Epithelial cell of esophagus (primary cell): Measurements from ENCODE around the gene SOSTDC1.
"Not testable (repeated sequence)": the region's sequence is repeated elsewhere in the genome, so short reads cannot be mapped to it uniquely, and the experiment has no call there.

Experiments used
- DNase-seq: peaks from one replicate; pipeline ENCODE4 v3.0.0; 2010; ENCODE audit warnings: low read depth
- H3K4me3 ChIP-seq: 2 replicates; pipeline ENCODE4 v1.5.1; 2011; ENCODE audit warnings: mild to moderate bottlenecking, low read length, control low read depth
- CTCF ChIP-seq: IDR thresholded peaks from 2 replicates; pipeline ENCODE4 v1.5.1; 2011; ENCODE audit warnings: low read depth, mild to moderate bottlenecking, low read length, control low read depth, inconsistent platforms; ENCODE audit not compliant: insufficient read depth; ENCODE audit errors: missing control alignments

The SOSTDC1 gene

GRCh38 chr7:16463520-16463919 is 2.0 kb downstream of the SOSTDC1 start:
- H3K4me3 ChIP-seq = no peak overlapping the region
- TF ChIP-seq CTCF = no peak
- DNase-seq = no peak

- no peak for TF ChIP-seq CTCF
- H3K4me3 ChIP-seq = no peak overlapping the region
- DNase-seq = no peak
These were observed 3.1 kb downstream of the SOSTDC1 start for GRCh38 chr7:16462431-16462889.

- DNase-seq = no peak
- no peak overlapping the region for H3K4me3 ChIP-seq
- TF ChIP-seq CTCF = no peak
These were observed 4.6 kb downstream of the SOSTDC1 start for GRCh38 chr7:16460789-16461493.

GRCh38 chr7:16456303-16456702 is 9.2 kb downstream of the SOSTDC1 start:
- not testable (repeated sequence) for H3K4me3 ChIP-seq, DNase-seq

GRCh38 chr7:16455591-16455990 is 9.9 kb downstream of the SOSTDC1 start:
- no peak for DNase-seq
- no peak for TF ChIP-seq CTCF
- H3K4me3 ChIP-seq = no peak overlapping the region

GRCh38 chr7:16450366-16450765 is 15.2 kb downstream of the SOSTDC1 start:
- H3K4me3 ChIP-seq = no peak overlapping the region
- TF ChIP-seq CTCF = no peak
- DNase-seq = no peak

- H3K4me3 ChIP-seq = no peak overlapping the region
- TF ChIP-seq CTCF = no peak
- no peak for DNase-seq
These were observed 17.7 kb downstream of the SOSTDC1 start for GRCh38 chr7:16447876-16448275.
